Measurements from ENCODE around the gene MITF. TPM values are rescaled to one million over a fixed set of nuclear protein-coding genes. Genes with fewer than 3 reads are reported as not detected.

MITF gene
- total RNA-seq, 4 donors from 2014 or later = 71.1 to 139 (median 109) TPM

DNA sequence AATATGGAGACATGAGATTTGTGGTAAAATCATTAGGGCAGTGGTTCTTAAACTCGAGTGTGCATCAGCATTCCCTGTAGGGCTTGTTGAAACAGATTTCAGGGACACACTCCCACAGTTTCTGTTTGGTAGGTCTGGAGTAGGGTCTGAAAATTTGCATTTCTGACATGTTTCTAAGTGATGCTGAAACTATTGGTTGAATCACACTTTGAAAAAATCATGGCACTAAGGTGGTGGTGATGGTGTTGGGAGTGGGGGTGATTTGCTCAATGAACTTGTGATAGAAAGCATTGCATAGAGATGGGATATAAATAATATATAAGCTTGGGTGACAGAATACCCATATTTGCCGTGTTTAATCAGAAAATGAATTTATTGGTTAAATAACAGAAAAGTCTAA is 11.3 kb downstream of the MITF start:
- ATAC-seq = no peak
- intact Hi-C loops (cut with DNase I; ENCODE audit: low total_unique reads) = no loop called here
- H3K27me3 ChIP-seq = no peaks in the 10 kb centered on the region
- H3K36me3 ChIP-seq = no peaks in the 10 kb centered on the region
- H3K27ac ChIP-seq = peak overlapping the region; percentile 1 to 59 (median 34)
- no peak for DNase-seq
- in situ Hi-C loops (cut with MboI; ENCODE audit: low sequenced_read_pairs in 4 of 4) = no loop called here
- H3K4me3 ChIP-seq = no peak overlapping the region
- no peaks in the 10 kb centered on the region for H3K9me3 ChIP-seq
- peaks cover 67 to 75% of the 10 kb centered on the region in 2 donors for H3K4me1 ChIP-seq
- TF ChIP-seq CTCF (IDR thresholded peaks at IDR 0.05 in 4 of 5, conservative IDR thresholded peaks at IDR 0.05 in 1 of 5) (no peak), POLR2A (IDR thresholded peaks at IDR 0.05) (no peak)

DNA sequence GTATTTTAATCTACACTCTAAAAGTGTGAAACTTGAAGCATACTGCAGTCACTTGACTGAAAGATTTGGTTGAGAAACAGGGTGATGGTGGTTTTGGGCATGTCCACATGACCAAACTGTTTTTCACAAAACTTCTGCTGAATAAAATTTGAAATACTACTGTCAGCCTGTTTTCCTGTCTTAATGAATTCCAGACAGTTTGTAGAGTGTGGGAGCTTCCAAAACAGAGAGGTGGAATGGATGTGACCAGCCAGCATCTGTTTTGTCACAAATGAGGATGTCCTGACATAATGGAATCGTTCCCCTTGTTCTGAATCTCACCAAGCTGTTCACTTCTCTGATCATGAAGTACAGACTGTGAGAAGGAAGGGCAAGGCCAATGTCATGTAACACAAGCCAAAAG is 11.8 kb downstream of the MITF start:
- Histone ChIP-seq H3K4me1 (peaks cover 62 to 70% of the 10 kb centered on the region in 2 donors), H3K9me3 (no peaks in the 10 kb centered on the region), H3K36me3 (no peaks in the 10 kb centered on the region), H3K4me3 (no peak overlapping the region), H3K27ac (peak overlapping the region; percentile 1 to 59 (median 34)), H3K27me3 (no peaks in the 10 kb centered on the region)
- peak; percentile 18 to 40 for ATAC-seq
- intact Hi-C loops (cut with DNase I; ENCODE audit: low total_unique reads) (no loop called here), in situ Hi-C loops (cut with MboI; ENCODE audit: low sequenced_read_pairs in 4 of 4) (no loop called here)
- TF ChIP-seq CTCF (IDR thresholded peaks at IDR 0.05 in 4 of 5, conservative IDR thresholded peaks at IDR 0.05 in 1 of 5) = no peak
- no peak for TF ChIP-seq POLR2A (IDR thresholded peaks at IDR 0.05)
- no peak for DNase-seq

- Histone ChIP-seq H3K4me1 (peaks cover 56 to 64% of the 10 kb centered on the region in 2 donors), H3K4me3 (no peak overlapping the region), H3K36me3 (no peaks in the 10 kb centered on the region), H3K27ac (peak overlapping the region in 3 of 4 donors; percentile 15 to 59 (median 56)), H3K9me3 (no peaks in the 10 kb centered on the region), H3K27me3 (no peaks in the 10 kb centered on the region)
- DNase-seq = no peak
- intact Hi-C loops (cut with DNase I; ENCODE audit: low total_unique reads) = no loop called here
- ATAC-seq = no peak
- TF ChIP-seq CTCF (IDR thresholded peaks at IDR 0.05 in 4 of 5, conservative IDR thresholded peaks at IDR 0.05 in 1 of 5) (no peak), POLR2A (IDR thresholded peaks at IDR 0.05) (no peak)
- in situ Hi-C loops (cut with MboI; ENCODE audit: low sequenced_read_pairs in 4 of 4) = no loop called here
Observed at GRCh38 chr3:69752241-69752640, 13.0 kb downstream of the MITF start.

GRCh38 chr3:69753179-69753775 is 14.0 kb downstream of the MITF start:
- DNase-seq = no peak
- Histone ChIP-seq H3K27ac (no peak overlapping the region), H3K9me3 (no peaks in the 10 kb centered on the region), H3K36me3 (no peaks in the 10 kb centered on the region), H3K4me3 (no peak overlapping the region), H3K27me3 (no peaks in the 10 kb centered on the region), H3K4me1 (peaks cover 50 to 58% of the 10 kb centered on the region in 2 donors)
- TF ChIP-seq CTCF (IDR thresholded peaks at IDR 0.05 in 4 of 5, conservative IDR thresholded peaks at IDR 0.05 in 1 of 5) (no peak), POLR2A (IDR thresholded peaks at IDR 0.05) (no peak)
- ATAC-seq = no peak
- in situ Hi-C loops (cut with MboI; ENCODE audit: low sequenced_read_pairs in 4 of 4) = no loop called here
- intact Hi-C loops (cut with DNase I; ENCODE audit: low total_unique reads) = no loop called here

DNA sequence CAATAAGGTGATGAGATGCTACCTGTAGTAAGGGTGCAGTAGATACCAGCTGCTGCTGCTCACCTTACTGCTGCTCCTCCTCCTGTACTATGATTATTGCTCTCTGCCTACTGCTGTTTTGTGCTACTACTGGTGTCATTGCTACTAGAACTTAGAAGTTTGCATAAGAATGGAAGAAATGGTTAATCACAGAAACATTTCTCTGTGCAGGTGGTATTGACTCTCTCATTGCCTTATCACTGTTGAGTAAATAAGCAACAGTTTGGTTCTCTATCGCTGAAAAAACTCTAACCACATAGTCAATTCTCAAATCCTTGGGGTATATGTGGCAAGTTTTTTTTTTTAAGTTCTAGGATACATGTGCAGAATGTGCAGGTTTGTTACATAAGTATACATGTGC is 16.5 kb downstream of the MITF start:
- intact Hi-C loops (cut with DNase I; ENCODE audit: low total_unique reads) (no loop called here), in situ Hi-C loops (cut with MboI; ENCODE audit: low sequenced_read_pairs in 4 of 4) (no loop called here)
- no peak overlapping the region for H3K27ac ChIP-seq
- no peaks in the 10 kb centered on the region for H3K36me3 ChIP-seq
- peaks cover 36 to 44% of the 10 kb centered on the region in 2 donors for H3K4me1 ChIP-seq
- H3K9me3 ChIP-seq = no peaks in the 10 kb centered on the region
- no peak for DNase-seq
- no peaks in the 10 kb centered on the region for H3K27me3 ChIP-seq
- TF ChIP-seq CTCF (IDR thresholded peaks at IDR 0.05 in 4 of 5, conservative IDR thresholded peaks at IDR 0.05 in 1 of 5) = no peak
- no peak for TF ChIP-seq POLR2A (IDR thresholded peaks at IDR 0.05)
- no peak overlapping the region for H3K4me3 ChIP-seq
- ATAC-seq = no peak

All from gastrocnemius medialis (tissue), 4 donors.